ENCODE measurements around the gene TM6SF1. TPM values are rescaled to one million over a fixed set of nuclear protein-coding genes. Genes with fewer than 3 reads are reported as not detected.
A peak's percentile ranks its signal among the peaks of the same experiment; 100 is the strongest.

Gene TM6SF1
- total RNA-seq, 4 donors from 2014 or later = 0.45 to 4.3 (median 2.5) TPM

- H3K27me3 ChIP-seq = peaks cover 0 to 69% (median 3%) of the 10 kb centered on the region in 4 donors
- DNase-seq = peak; percentile 3
- intact Hi-C loops (cut with DNase I) = no loop called here
- H3K27ac ChIP-seq = peak overlapping the region; percentile 27 to 80 (median 64)
- TF ChIP-seq, protein P1, sequence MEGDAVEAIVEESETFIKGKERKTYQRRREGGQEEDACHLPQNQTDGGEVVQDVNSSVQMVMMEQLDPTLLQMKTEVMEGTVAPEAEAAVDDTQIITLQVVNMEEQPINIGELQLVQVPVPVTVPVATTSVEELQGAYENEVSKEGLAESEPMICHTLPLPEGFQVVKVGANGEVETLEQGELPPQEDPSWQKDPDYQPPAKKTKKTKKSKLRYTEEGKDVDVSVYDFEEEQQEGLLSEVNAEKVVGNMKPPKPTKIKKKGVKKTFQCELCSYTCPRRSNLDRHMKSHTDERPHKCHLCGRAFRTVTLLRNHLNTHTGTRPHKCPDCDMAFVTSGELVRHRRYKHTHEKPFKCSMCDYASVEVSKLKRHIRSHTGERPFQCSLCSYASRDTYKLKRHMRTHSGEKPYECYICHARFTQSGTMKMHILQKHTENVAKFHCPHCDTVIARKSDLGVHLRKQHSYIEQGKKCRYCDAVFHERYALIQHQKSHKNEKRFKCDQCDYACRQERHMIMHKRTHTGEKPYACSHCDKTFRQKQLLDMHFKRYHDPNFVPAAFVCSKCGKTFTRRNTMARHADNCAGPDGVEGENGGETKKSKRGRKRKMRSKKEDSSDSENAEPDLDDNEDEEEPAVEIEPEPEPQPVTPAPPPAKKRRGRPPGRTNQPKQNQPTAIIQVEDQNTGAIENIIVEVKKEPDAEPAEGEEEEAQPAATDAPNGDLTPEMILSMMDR (IDR thresholded peaks at IDR 0.05) = no peak
- TF ChIP-seq POLR2A (IDR thresholded peaks at IDR 0.05) = peak in 2 of 4 donors; percentile 31 to 52
- H3K4me1 ChIP-seq = peaks cover 0 to 35% (median 8%) of the 10 kb centered on the region in 3 donors
- no peaks in the 10 kb centered on the region for H3K36me3 ChIP-seq
- whole genome bisulfite sequencing, 2 donors = 28 to 43% methylated on average over 5 to 18 of the region's 21 CpGs
- no peaks in the 10 kb centered on the region for H3K9me3 ChIP-seq
- H3K4me3 ChIP-seq = peak overlapping the region; percentile 32 to 76 (median 48)
Observed at GRCh38 chr15:83108266-83109219, 1.1 kb downstream of the TM6SF1 start.

DNA sequence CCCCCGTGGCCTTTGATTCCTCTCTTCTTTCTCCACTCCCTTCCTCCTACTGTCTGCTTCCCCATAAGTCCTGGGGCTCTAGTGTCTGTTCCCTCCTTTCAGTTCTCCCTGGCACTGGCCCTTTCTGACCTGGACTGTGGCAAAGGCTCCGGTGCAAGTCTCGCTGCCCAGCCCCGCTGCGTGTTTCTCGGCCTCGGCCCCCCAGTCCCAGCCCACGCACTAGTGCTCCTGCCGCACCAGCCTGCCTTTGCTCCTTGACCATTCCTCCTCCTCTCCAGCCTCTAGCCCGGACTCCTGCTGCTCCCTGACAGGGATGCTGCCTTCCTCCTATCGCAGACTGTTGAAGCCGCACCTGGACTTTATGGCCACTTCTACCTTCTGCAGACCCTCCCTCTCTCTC, 2.1 kb downstream of the TM6SF1 start:
- H3K4me3 ChIP-seq = peak overlapping the region in 1 of 4 donors; percentile 76
- peak overlapping the region in 2 of 4 donors; percentile 76 to 80 for H3K27ac ChIP-seq
- H3K9me3 ChIP-seq = no peaks in the 10 kb centered on the region
- DNase-seq = no peak
- H3K27me3 ChIP-seq = peaks cover 0 to 59% (median 3%) of the 10 kb centered on the region in 4 donors
- peaks cover 0 to 42% (median 8%) of the 10 kb centered on the region in 3 donors for H3K4me1 ChIP-seq
- H3K36me3 ChIP-seq = no peaks in the 10 kb centered on the region
- WGBS, 2 donors = 82 to 86% methylated on average over 12 of the region's 12 CpGs
- intact Hi-C loops (cut with DNase I) = no loop called here
- no peak for TF ChIP-seq POLR2A (IDR thresholded peaks at IDR 0.05)
- TF ChIP-seq, protein P1 (IDR thresholded peaks at IDR 0.05) = no peak

DNA sequence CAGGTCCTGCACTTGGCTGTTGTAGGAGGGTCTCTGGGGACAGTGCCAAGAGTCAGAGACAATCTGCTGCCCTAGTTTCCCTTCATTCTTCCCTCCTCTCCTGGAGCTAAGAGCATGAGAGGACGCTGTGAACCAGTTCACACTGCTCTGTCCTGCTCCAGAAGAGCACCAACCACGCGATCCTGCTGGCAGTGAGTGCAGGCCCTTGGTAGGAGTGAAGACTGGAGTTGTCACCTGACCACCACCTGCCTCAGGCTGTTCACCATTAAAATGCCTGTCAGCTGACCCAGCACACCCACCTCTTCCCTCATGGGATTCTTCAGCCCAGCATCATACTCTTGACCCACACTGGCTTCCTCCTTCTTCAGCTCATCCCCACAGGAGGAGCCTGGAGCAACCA, 2.9 kb downstream of the TM6SF1 start:
- WGBS, 2 donors = 71 to 85% methylated on average over 2 to 3 of the region's 3 CpGs

GRCh38 chr15:83111149-83111548, 3.7 kb downstream of the TM6SF1 start:
- intact Hi-C loops (cut with DNase I) = no loop called here
- no peak for TF ChIP-seq POLR2A (IDR thresholded peaks at IDR 0.05)
- TF ChIP-seq, protein P1 (IDR thresholded peaks at IDR 0.05) = no peak
- 90 to 100% methylated on average over 3 of the region's 3 CpGs for WGBS, 2 donors
- no peaks in the 10 kb centered on the region for H3K9me3 ChIP-seq
- H3K36me3 ChIP-seq = no peaks in the 10 kb centered on the region
- peaks cover 0 to 42% (median 8%) of the 10 kb centered on the region in 3 donors for H3K4me1 ChIP-seq
- H3K27me3 ChIP-seq = peaks cover 0 to 48% (median 3%) of the 10 kb centered on the region in 4 donors
- peak overlapping the region in 1 of 4 donors; percentile 73 for H3K27ac ChIP-seq
- H3K4me3 ChIP-seq = no peak overlapping the region
- DNase-seq = no peak

More for the DNA sequence above, 2.9 kb downstream of the TM6SF1 start:
- no peak for DNase-seq
- H3K27ac ChIP-seq = no peak overlapping the region
- peaks cover 0 to 55% (median 3%) of the 10 kb centered on the region in 4 donors for H3K27me3 ChIP-seq
- H3K4me1 ChIP-seq = peaks cover 0 to 42% (median 8%) of the 10 kb centered on the region in 3 donors
- intact Hi-C loops (cut with DNase I) = no loop called here
- no peaks in the 10 kb centered on the region for H3K9me3 ChIP-seq
- no peaks in the 10 kb centered on the region for H3K36me3 ChIP-seq
- TF ChIP-seq POLR2A (IDR thresholded peaks at IDR 0.05) = no peak
- TF ChIP-seq, protein P1 (IDR thresholded peaks at IDR 0.05) = no peak
- H3K4me3 ChIP-seq = no peak overlapping the region

Measured in esophagus squamous epithelium (tissue), 5 donors.